ENCODE data around the gene FEM1C. TPM values are rescaled to one million over a fixed set of nuclear protein-coding genes. Genes with fewer than 3 reads are reported as not detected.

Gene FEM1C
- total and polyA plus RNA-seq, 9 of the 15 experiments (the other 6 are each of a cell fraction or from before 2014, with no cell fraction given), result 1.4 to 9.3 (median 4.3) TPM

- intact Hi-C loops (cut with micrococcal nuclease), result loop anchor here (1.0 to 5.0 kb wide), 3 partner anchors 25 to 520 kb away; no protein-coding TSS in a partner anchor
- H2AFZ ChIP-seq (ENCODE audit: low read depth, low read length), result no peak overlapping the region
- H3K36me3 ChIP-seq (ENCODE audit: control insufficient read depth, insufficient read depth, low read length), result no peaks in the 10 kb centered on the region
- DNase-seq (ENCODE audit: extremely low read depth in 1 of 4, low spot score in 3 of 4), result no peak
- POLR2A ChIA-PET, result no interaction called here
- CTCF ChIA-PET (ENCODE audit: low intra/inter-chr PET ratio), result interaction anchor here (1.0 kb wide), 1 partner anchor 520 kb away, joined by 3 read pairs; no protein-coding TSS in a partner anchor
- H3K27me3 ChIP-seq (ENCODE audit: control insufficient read depth in 2 of 2, insufficient read depth in 2 of 2, low read length in 2 of 2), result no peaks in the 10 kb centered on the region
- H3K79me2 ChIP-seq (ENCODE audit: control insufficient read depth, insufficient read depth, low read length), result peaks cover 6% of the 10 kb centered on the region
- no peak overlapping the region for H3K4me2 ChIP-seq (ENCODE audit: insufficient read depth, low read length)
- H3K9me3 ChIP-seq (replicated peaks; ENCODE audit: control insufficient read depth, insufficient read depth, low read depth, low read length), result peaks cover 10% of the 10 kb centered on the region
- H3K4me3 ChIP-seq, result no peak overlapping the region
- H3K27ac ChIP-seq (ENCODE audit: extremely low read depth, low read depth, low read length), result no peak overlapping the region
- in situ Hi-C loops (cut with MboI), result no loop called here
- no TSS peak for BruUV-seq (replicated peaks)
- H4K20me1 ChIP-seq (replicated peaks; ENCODE audit: control insufficient read depth, insufficient read depth, low read length), result no peaks in the 10 kb centered on the region
- FAIRE-seq, result no peak
- H3K9me1 ChIP-seq (ENCODE audit: control insufficient read depth, insufficient read depth, low read length), result no peaks in the 10 kb centered on the region
- peak; percentile 37; the same call in 1 of the 2 replicates for TF ChIP-seq C11orf30 (IDR thresholded peaks at IDR 0.05; ENCODE audit: low read depth)
- TF ChIP-seq EP300 (IDR thresholded peaks at IDR 0.05; ENCODE audit: low read length), result no peak
- TF ChIP-seq ZNF316 (IDR thresholded peaks at IDR 0.05), result peak; percentile 75
- no peak for TF ChIP-seq CREB3L1 (IDR thresholded peaks at IDR 0.05; ENCODE audit: borderline replicate concordance, low read depth)
- no peak for TF ChIP-seq NEUROD1 (IDR thresholded peaks at IDR 0.05; ENCODE audit: borderline replicate concordance, low read depth, low read length, partially characterized antibody)
- peaks cover 4 to 14% of the 10 kb centered on the region in 2 experiments; a peak in 4 of 5 replicates for H3K4me1 ChIP-seq (replicated peaks in 1 of 2; ENCODE audit: control insufficient read depth in 2 of 2, insufficient read depth in 2 of 2, low read length in 2 of 2)
- 74% methylated on average over 4 of the region's 4 CpGs for WGBS (ENCODE audit: insufficient coverage, low coverage, missing lambda C conversion rate)
- H3K9ac ChIP-seq (ENCODE audit: insufficient read depth in 1 of 2, low read depth in 2 of 2, low read length in 2 of 2), result no peak overlapping the region
- no peak for ATAC-seq
Observed at GRCh38 chr5:115548683-115549082, 4.1 kb upstream of the FEM1C start.
